NAMALWA (cell line): ENCODE measurements around the gene TET2.

Experiments used
- DNase-seq: peaks from one replicate; pipeline ENCODE4 v3.0.0-alpha.2; 2015; ENCODE audit warnings: low spot score

Gene TET2

DNA sequence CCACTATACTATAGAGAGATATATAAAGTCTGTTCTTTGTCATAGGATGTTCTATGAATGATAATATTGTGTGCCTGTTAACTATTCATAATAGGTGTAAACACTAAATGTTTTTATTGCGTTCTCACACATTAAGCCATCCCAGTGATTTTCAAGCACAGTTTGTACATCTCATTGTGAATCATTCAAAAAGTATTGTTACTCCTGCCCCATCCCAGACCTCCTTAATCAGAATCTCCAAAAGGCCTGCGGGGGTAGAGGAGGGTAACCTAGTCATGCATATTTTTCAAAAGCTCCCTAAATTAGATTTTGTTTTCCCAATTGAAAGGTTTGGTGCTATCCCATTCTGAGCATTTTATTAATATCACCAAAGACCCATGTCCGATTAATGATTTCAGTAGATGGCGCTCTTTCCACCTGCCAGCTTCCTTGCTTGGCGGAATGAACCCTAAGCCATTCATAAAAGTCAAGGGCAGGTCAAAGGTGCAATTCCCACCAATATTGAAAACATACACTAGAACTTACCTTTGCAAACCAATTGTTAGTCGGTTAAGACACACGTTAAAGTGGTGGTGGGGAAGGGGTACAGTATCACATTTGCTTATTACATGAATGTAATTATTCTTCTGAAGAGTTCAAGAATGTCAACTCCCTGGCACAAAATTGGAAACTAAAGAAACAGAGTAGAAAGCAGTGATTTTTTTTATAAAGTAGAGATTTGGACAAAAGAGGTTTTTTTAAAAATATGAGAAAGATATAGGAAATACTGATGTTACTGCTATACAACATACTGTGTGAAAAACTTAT lies 5.8 kb upstream of the TET2 start:
- DNase-seq = peak; percentile 79

DNA sequence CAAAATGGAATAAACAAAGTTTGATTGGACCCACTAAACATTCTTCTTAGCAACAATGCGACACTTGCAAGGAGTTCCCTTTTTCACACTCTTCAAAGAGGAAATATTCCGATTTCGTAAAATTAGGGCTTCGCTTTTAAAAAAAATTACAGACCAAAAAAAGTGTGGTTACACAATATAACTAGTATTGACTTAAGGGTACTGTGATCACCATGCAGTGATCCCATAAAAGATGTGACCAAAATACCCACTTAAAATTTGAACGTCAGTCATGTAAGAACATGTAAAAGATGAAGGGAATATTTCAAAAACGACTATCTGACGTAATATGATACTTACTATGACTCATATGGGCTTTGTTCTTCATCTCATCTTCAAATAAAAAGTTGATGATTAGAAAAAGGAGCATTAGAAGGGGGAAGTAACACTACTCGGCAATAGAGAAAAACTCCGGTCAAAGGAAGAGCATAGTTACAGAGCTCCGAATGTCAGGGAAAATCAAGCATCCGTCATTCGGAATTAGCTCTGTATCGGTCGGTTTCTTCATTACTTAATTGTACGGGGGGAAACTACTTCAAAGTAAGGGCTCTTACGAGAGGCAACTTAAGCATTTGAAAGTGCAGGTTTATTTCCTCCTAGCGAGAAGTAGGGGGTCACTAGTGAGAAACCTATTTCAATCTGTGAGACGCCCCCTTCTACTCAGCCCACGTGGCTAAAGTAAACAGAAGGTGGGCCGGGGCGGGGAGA lies 1.3 kb upstream of the TET2 start:
- peak; percentile 16 for DNase-seq

DNA sequence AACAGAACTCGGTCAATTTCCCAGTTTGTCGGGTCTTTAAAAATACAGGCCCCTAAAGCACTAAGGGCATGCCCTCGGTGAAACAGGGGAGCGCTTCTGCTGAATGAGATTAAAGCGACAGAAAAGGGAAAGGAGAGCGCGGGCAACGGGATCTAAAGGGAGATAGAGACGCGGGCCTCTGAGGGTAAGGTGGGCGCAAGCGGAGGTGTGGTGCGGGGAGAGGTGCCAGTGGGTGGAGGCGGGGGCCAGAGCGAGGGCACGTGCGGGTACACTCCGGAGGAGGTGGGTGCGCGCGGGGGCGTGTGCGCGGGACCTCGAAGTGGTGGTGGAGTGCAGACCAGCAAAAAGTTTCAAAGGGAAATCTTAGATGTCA lies 787 bp upstream of the TET2 start:
- peak; percentile 43 for DNase-seq

- no peak for DNase-seq
Observed at GRCh38 chr4:105147016-105147552, 408 bp downstream of the TET2 start.

GRCh38 chr4:105147553-105148161 lies 981 bp downstream of the TET2 start:
- DNase-seq = peak; percentile 60

DNA sequence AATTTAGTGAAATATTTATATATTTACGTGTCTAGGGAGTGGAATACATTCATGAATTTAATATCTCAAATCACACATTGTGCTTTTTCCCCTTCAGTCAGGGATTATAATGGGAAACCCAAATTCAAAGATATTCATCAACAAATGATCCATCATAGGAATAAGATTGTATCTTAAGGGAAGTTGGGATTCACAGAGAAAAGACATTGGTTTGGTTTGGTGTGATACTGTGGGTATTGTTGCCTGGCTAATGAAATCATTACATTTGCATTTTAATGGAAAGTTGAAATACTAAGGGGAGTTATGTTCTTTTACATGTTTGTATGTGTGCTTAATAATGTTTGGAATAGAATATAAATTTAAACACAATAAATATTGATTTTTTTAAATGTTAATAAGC lies 1.7 kb downstream of the TET2 start:
- DNase-seq = no peak

GRCh38 chr4:105148776-105149175 lies 2.1 kb downstream of the TET2 start:
- DNase-seq = no peak

DNA sequence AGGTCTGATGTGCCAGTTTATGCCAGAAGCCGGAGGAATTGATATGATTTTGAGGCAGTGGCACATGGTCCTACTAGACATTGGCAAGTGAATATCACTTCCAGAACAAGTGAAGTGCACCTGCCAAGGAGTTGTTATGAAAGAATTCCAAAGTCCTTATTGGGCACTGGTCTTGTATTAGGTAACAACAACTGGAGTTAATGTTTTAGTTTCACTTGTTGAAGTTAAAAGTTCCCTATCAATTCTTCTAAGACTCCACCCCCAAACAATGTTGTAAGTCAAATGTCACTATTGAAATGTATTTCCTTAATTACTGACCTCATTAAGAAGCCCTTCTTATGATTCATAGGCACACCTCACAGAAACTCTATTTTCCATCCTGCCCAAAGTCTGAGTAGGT lies 3.1 kb downstream of the TET2 start:
- no peak for DNase-seq

DNA sequence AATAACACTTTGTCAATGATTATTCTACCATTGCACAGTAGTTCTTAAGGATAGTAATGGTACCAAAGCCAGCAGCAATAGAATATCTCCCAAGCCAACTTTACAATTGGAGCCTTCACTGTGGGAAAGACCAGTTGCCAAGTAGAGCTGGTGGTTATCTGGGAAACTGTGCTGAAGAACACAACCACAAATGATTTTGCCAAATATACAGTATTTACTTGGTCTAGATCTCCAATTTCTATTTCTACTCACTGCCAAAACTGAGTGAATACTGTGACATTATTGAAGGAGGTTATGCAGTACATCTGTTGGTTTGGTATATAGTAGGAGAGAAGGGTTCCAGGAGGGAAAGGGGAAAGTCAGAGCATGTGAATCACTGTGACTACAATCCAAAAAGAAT lies 3.8 kb downstream of the TET2 start:
- no peak for DNase-seq

- no peak for DNase-seq
Observed at GRCh38 chr4:105153749-105154148, 7.1 kb downstream of the TET2 start.

- no peak for DNase-seq
Observed at GRCh38 chr4:105154576-105154975, 7.9 kb downstream of the TET2 start.

DNA sequence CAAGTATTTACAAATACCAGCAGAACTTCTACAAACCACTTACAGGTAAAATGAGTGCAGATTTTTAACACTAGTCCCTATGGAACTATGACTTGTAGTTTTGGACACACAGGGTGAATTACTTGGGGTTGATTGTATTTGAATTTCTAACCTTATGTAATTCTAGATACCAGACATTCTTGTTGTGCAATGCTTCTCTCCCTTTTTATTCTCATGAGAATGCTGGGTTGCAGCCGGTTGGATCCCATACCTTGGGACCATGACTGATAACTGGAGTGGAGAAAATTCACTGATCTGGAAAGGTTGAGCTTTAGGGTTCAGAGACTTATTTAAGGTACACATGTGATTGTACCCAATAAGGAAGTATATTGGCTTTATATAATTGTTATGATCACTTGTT lies 8.8 kb downstream of the TET2 start:
- no peak for DNase-seq

DNA sequence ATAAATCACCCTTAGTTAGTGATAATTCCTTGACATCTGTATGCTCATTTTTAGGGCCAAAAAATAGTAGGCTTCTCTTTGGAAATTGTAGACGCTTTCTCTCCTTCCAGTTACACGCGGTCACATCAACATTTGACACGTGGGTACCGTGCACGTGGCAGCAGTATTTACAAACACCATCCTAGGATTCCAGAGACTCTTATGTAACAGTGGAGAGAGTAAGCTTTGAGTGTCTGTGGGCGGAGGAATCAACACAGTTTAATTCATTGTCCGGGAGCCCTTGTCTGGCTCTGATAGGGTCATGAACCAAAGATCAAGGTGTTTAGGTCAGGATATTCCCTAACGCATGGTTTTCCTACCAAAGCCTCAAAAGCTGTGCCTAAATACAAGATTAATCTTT lies 12.2 kb downstream of the TET2 start:
- DNase-seq = no peak

DNA sequence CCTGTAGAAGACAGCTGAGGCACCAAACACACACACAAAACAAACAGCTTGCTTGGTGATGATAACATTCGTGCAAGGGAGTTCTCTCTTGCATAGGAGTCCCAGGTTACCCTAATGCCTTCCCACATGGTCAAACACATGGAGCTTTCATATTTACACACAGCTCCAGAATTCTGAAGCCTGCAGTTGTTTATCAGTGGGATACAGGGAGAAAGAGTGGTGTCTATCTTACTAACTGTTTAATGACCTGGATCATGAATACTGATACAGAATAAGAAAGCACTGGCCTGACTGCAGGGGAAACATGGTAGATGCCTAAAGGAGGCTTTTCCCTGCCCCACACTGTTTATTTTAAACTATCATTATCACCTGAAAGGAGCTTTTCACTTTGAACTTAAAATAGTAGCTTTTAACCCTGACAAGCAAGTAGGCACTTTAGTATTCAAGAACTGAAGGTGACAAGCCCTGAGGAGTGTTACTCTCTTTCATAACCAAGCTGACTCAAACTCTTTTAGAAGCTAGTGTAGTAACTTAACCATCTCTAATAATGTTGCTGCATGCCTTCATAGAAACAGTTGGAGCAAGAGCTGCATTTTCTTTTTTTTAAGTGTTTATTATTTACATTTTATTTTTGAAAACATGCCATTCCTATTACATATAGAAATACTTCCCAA lies 15.6 kb downstream of the TET2 start:
- DNase-seq = no peak

GRCh38 chr4:105164548-105164947 lies 17.9 kb downstream of the TET2 start:
- no peak for DNase-seq

- no peak for DNase-seq
Observed at GRCh38 chr4:105166066-105166465, 19.4 kb downstream of the TET2 start.

- no peak for DNase-seq
Observed at GRCh38 chr4:105170711-105171110, 24.0 kb downstream of the TET2 start.

DNA sequence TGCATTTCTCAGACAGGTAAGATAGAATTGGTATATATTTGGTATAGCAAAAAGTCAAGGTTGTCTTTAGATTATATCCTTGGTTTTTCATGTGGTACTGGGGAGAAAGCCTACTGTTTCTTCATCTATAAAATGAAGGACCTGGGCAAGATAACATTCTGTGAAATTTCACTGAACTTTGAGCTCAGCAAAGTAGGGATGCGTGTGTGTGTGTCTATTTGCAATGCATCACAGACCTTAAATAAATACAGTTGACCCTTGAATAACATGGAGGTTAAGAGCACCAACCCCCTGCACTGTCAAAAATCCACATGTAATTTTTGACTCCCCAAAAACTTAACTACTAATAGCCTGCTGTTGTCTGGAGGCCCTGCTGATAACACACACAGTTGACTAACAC lies 25.2 kb downstream of the TET2 start:
- DNase-seq = no peak

DNA sequence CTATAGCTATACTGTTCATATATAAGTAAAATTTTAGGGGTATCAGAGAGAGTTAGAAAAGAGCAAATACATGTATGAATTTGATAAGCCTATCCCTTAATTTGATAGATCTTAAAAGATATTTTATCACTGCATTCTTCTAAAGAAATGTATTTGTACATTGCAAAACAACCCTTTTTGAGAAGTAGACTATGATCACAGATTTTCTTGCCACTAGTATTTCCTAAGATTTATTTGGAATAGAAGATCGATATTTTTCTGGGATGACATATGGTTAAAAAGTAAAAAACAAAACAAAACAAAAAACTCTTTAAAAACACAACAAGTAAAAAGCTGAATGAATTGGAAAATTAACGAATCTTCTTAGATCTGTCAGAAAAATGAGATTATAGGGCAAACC lies 27.4 kb downstream of the TET2 start:
- DNase-seq = no peak

DNA sequence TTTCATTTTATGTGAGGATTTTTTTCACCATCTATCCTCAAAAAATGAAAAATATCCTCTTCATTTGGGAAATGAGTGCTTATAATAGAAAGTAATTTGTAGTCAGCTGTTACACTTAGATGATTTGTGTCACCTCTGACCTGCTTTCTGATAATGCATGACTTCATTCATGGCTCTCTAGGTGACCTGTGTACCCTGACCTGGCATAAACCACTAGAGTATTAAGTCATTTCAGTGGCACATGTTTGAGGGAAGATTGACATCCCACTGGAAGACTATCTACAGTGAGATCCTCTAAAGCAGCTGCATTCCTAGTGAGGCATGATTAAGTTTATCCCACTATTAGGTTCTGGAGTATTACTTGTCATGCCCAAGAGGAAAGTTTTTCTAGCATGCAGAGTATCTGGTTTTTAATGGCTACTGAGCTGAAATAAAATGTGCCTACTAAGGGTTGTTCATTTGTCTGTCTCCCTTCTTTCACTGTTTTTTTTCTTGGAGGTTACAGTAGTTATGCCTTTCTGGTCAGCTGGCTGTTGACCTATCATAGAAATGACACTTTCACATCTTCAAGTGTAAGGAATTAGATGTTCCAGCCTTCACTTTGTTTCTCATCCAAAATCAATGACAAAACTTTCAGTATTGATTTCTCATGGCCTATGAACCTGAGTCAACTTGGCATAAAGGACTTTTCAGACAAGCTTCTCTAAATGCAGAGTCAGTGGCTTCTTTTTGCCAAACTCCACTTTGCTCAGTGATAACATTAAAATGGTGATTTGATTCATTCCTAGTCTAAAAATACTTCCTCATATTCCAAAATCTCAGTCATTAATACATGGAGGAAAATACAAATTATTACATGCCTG lies 33.1 kb downstream of the TET2 start:
- DNase-seq = no peak

DNA sequence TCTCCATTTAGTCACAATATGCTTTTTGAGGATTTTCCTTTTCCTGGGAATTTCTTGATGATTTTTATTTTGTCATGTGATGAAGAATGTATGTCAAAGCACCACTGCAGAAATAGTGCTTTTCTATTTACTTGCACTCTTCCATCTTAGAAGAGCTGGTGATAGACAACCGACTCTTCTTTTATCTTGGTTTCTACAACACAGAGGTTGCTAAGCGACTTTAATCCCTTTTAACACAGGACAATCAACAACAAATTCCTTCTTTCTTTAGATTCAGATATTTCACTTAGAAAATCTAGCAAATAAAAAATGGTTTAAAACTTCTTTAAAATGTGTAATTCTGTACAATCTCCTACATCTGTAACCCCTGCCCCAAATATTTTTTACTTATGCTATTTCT lies 34.6 kb downstream of the TET2 start:
- DNase-seq = no peak
